GM12873 (cell line): ENCODE data around the gene APBA2.
A peak's percentile ranks its signal among the peaks of the same experiment; 100 is the strongest.

Experiments
- TF ChIP-seq, protein P1 (sequence below): IDR thresholded peaks from 2 replicates; pipeline ENCODE4 v1.5.1; 2012; ENCODE audit warnings: low read depth, mild to moderate bottlenecking, moderate library complexity, low read length, control low read depth; ENCODE audit not compliant: insufficient read depth; ENCODE audit errors: missing control alignments

Gene APBA2

DNA sequence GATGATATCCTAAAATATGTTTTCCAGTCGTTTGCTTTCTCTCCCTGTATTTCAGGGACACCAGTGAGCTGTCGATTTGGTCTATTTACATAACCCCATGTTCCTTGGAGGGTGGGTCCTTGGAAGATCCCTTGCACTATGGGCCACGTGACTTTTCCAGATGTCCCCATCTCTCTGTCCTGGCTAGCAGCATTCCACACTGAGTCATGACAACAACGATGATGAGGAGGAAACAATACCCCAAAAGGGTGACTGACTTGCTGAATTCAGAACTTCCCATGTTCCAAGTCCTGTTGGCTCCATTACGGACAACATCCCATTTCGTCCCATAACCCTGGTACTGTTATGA lies 249.5 kb downstream of the APBA2 start:
- TF ChIP-seq, protein P1, sequence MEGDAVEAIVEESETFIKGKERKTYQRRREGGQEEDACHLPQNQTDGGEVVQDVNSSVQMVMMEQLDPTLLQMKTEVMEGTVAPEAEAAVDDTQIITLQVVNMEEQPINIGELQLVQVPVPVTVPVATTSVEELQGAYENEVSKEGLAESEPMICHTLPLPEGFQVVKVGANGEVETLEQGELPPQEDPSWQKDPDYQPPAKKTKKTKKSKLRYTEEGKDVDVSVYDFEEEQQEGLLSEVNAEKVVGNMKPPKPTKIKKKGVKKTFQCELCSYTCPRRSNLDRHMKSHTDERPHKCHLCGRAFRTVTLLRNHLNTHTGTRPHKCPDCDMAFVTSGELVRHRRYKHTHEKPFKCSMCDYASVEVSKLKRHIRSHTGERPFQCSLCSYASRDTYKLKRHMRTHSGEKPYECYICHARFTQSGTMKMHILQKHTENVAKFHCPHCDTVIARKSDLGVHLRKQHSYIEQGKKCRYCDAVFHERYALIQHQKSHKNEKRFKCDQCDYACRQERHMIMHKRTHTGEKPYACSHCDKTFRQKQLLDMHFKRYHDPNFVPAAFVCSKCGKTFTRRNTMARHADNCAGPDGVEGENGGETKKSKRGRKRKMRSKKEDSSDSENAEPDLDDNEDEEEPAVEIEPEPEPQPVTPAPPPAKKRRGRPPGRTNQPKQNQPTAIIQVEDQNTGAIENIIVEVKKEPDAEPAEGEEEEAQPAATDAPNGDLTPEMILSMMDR = no peak

- TF ChIP-seq, protein P1 = no peak
Observed at GRCh38 chr15:29135702-29136646, 250.2 kb downstream of the APBA2 start.

DNA sequence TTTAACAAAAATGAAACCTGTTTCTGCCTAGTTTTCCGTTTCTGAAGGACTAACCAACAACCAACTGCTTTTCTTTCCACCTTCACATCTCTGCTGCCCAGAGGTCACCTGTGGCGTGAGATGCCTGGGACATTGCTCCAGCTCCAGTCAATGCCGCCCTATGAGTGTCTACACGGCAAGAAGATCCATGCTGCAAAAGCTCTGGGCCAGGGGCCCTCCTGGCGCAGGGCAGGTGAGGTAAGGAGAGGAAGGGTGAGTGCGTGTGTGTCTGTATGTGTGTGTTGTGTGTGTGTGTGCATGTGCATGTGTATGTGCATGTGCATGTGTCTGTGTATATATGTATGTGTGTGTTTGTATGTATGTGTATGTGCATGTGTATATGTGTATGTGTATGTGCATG lies 252.5 kb downstream of the APBA2 start:
- TF ChIP-seq, protein P1 = no peak

- TF ChIP-seq, protein P1 = no peak
Observed at GRCh38 chr15:29139072-29139471, 253.3 kb downstream of the APBA2 start.

GRCh38 chr15:29139540-29140459 lies 254.0 kb downstream of the APBA2 start:
- TF ChIP-seq, protein P1 = peak; percentile 93

DNA sequence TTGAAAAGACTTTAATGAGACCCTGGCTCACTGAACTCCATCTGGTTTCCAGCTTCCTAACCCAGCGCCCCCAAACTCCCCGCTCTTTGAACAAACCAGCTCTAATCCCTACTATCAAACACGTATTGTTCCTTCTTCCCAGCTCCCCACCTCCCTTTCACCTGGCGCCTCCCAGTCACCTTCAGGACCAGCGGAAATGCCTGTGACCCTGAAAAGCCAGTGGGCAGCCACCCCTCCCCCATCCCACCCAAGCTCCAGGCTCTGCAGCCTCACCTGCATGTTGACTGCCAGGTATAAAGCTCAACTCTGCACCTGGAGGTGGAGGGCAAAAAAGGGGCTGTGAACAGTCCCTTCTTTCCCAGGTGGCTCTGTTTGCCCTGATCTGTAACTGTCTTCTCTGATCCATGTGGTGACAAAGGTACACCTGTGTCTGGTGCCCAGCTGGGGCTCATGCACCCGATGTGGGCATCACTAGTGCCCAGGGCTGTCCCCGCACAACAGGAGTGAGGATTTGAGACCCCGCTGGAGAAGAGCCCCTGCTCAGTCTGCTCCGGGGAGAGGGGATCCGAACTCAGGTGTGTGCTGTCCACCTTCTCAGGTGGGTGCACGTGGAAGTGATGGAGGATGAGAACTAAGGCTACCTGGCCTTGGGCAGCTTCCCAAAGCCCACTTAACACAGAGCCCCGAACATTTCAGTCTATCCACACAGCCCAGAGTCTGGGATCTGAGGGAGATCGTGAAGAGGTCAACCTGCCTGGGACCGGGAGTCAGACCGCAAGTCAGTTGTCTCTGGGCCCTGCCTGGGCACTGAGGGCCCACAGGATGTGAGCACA lies 254.9 kb downstream of the APBA2 start:
- TF ChIP-seq, protein P1 = no peak
